ENCODE measurements around the gene PREP.

The PREP gene

DNA sequence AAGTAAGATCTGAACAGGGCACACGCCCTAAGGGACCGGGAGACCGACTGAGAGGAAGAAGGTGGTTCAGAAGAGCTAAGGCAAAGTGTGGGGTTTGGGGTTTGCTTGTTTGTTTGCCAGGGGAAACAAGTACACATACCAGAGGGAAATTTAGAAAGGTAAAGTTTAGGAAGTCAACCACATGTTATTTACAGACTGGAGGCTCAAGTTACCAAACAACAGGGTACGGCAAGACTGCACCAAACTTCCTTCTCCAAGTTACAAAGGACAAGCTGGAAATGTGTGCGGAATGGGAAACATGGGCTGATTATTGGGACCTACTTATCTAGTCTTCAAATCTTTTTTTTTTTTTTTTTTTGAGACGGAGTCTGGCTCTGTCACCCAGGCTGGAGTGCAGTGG lies 11.2 kb downstream of the PREP start:
- no peak for DNase-seq

DNA sequence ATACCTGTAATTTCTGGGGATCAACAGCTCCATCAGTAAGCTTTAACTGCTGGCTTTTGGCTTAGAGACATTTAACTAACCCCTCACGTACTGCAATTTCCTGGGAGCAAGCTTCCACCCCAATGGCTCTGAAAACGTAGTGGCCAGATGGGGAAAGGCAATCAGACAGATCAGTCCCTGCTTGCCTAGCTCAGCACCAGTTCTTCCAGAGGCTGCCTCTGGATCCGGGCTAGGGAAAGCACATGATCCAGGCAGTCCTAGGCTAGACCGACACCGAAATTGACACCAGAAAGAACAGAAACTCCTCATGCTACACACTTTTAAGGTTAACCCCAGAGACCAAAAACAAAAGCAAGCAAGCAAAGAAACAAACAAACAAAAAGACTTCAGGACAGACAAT lies 13.3 kb downstream of the PREP start:
- DNase-seq, result no peak

DNA sequence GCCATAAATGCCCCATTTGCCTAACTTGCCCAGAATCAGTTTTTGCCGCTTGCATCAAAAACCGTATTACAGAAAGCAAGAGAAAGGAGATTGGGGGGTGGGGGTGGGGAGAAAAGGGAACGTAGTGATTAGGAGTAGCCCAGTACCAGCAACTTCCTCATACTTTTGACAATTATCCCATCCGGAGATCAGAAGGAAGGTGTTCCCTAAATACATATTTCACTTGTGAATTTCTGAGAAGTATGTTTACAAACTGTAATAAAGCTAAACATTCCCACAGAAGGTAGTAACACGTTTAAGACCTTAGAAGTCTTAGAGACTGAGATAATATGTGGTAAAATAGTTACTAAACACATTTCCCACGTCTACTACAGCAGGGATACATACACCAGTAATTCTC lies 14.5 kb downstream of the PREP start:
- no peak for DNase-seq

DNA sequence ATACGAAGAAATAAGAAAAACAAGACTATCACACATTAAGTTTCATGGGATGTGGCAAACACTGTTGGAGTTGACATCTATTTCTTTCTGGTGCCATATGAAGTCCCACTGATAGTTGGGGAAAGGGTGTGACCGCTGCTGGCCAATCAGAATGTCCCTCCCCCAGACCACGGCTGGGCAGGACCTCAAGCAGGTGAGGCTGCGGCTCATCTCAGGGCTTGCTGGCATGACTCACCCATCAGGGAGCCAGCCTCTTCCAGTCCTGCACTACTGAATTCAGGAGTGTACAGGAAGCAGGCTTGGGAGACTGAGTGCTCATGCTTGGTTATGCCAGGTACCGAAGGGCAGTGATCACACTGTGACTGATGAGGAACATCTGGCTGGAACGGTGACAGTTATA lies 18.9 kb downstream of the PREP start:
- no peak for DNase-seq

DNA sequence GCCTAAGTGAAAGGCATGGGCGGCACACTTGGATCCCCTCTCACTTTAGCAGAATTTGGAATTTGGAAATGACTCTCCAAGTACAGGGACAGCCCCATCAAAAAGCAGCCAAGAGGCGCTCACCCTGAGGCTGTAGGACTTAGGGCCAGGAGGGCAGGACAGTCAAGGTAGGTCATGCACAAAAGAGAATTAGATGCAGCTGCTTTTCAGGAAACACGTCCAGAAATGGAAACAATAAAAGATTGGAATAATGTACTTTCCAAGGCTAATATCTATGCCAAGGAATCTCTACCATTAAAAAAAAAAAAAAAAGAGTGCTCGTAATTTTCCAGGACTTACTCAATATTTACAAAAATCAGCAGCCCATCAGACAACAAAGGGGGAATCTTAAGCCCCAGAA lies 19.9 kb downstream of the PREP start:
- no peak for DNase-seq

DNA sequence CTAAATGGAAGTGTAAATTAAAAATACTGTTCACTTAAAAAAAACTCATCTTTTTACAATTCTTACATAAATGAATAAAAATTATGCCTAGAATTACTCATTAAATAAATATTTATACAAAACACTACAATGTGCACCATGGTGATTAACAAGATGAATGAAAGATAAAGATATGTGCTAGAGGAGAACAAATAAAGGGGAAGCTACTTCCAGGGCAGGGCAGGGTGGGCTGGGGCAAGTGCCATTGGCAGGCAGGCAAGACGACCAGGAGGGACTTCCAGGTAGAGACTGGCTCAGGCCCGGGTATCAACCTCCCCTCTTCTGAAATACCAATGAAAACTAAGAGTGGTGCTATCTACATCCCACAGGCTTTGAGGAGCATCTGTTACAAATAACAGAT lies 20.4 kb downstream of the PREP start:
- DNase-seq, result no peak

DNA sequence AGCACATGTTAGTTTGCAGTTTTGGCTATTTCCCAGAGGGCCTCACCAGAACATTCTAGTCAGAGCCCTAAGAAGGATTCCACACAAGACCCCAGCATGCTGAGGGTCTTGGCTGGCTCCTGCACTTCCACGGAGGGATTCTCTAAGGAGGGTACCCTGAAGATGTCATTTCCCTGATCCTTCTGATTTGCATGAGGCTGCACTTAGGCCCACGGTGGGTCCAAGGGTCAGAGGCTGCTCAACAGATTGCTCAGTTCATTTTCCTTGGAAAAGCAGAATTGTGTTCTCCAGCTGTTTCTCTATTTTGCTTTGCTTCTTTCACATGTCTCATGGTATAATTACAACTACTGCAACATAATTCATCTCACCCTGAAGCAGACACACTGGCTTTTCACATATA lies 22.2 kb downstream of the PREP start:
- DNase-seq, result no peak

DNA sequence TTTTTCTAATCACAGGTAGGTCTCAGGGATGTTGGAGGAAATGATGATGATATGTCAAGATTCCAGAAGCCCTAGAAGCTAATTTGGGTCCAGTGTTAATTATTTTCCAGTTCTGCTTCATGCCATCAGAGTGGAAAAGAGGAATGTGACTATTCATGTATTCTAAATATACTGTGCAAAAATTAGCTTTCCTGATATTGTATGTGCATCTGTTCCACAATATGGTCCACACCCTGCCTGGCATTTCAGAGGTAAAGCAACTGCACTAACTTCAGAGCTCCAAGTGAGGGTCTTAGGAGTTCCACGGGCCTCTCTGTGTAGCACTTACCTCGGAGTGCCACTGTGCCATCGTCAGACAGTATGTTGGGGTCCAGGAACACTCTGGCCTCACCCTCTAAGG lies 27.1 kb downstream of the PREP start:
- DNase-seq, result no peak

DNA sequence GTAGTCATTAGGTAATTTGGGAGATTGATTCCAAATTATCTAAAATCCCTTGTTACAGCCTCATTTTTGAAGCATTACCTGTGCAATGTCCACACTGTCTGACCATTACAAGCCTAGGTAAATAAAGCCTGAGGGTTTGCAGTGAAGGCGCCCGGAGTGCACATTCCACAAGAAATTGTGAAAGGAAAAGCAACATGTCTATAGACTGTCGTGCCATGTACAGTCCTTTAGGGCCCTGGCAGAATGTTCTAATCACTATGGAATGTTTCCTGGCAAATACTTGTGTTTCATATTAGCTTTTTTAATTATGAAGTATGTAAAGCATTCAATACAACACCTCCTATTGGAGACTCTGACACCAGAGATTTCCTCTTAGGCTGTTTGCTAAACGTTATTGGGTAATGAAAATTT lies 28.9 kb downstream of the PREP start:
- peak; percentile 63 for DNase-seq

DNA sequence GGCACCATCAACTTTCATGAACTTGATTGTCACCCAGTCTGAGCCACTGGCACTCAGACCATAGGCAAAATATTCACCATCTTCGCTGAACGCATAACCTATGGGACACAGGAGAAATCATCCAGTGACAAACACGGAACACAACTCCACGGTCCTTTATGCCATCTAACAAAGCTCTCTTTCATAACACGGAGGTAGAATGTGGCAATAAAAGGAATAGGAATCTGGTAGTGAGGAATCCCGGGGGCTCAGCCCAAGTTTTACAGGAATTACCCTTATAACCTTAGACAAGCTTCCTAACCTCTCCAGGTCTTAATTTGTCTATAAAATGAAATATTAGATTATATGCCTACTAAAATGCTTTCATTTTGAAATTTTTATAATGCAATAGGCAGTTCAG lies 29.4 kb downstream of the PREP start:
- DNase-seq, result no peak

DNA sequence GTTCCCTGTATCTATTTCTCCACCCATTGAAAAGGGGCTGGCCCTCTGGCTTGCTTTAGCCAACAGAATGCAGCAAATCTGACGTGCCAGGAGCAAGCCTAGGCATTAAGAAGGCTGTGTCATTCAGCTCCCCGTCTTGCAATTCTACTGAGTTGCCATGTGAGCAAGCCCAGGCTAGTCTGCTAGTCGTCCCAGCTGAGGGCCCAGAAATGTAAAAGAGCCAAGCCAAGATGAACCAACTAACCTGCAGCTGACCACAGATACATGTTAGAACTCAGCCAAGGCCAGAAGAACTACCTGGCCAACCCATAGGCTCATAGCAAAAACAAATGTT lies 30.1 kb downstream of the PREP start:
- DNase-seq, result no peak

DNA sequence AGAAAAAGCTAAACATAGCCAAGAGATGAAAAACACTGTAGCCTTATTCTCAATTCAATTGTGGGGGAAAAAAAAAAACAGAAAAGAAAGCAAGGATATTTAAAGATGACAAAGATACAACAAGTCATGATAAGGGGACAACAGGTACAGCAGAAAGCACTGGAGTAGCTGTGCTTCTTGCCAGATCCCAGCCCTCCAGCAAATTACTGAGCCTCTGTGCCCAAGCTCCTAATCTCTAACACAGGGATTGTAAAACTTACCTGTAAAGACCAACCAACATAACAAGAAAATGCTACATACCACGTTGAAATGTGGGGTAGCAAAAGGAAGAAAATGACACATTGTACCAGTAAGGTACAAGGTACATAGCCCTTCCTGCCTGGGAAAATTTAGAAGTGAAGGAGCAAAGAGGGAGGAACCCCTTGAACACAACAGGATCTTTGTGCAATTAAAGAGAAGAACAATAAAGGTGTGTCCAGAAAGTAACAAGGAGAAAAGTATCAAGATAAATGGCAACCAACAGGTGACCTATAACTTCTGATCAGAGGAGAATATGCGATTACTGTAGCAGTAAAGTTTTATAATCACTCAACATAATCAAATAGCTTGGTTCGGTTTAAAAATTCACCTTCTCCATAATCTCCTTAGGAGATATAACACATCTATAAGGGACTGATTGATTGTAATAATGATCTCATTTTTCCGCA lies 30.6 kb downstream of the PREP start:
- no peak for DNase-seq

DNA sequence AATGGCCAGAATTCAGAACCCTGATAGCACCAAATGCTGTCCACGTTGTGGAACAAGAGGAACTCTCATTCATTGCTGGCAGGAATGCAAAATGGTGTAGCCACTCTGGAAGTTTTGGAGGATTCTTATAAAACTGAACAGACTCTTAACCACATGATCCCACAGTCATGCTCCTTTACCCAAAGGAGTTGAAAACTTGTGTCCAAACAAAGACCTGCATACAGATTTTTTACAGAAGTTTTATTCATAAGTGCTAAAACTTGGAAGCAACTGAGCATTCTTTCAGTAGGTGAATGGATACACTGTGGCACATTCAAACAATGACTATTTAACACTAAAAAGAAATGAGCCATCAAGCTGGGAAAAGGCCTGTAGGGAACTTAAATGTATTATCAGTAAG lies 32.5 kb downstream of the PREP start:
- DNase-seq, result no peak

DNA sequence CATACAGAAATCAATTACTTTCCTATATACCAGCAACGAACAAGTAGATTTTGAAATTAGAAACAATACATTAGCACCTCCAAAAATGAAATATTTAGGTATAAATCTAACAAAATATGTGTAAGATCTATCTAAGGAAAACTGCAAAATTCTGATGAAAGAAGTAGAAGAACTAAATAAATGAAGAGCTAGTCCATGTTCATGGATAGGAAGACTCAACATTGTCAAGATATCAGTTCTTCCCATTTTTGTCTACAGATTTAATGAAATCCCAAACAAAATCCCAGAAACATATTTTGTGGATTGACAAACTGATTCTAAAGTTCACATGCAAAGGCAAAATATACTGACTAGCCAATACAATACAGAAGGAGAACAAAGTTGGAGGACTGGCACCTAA lies 33.7 kb downstream of the PREP start:
- no peak for DNase-seq

DNA sequence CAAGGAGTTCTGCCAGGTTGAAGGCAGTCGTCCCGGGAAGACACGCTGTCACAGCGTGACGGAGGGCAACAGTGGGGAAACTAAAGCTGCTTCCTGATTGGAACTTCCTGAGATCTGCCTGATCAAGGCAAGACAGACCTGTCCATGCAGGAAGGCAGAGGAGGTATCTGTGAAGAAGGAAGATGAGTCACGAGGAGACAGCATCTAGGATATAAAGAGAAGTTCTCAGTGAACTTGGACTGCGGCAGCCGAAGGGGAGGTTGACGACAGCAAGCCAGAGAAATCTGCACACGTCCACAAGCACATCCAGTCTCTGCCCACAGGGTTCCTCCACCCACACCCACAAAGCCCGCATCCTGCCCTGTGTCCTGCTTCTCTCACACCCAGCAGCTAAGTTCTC lies 38.6 kb downstream of the PREP start:
- no peak for DNase-seq

DNA sequence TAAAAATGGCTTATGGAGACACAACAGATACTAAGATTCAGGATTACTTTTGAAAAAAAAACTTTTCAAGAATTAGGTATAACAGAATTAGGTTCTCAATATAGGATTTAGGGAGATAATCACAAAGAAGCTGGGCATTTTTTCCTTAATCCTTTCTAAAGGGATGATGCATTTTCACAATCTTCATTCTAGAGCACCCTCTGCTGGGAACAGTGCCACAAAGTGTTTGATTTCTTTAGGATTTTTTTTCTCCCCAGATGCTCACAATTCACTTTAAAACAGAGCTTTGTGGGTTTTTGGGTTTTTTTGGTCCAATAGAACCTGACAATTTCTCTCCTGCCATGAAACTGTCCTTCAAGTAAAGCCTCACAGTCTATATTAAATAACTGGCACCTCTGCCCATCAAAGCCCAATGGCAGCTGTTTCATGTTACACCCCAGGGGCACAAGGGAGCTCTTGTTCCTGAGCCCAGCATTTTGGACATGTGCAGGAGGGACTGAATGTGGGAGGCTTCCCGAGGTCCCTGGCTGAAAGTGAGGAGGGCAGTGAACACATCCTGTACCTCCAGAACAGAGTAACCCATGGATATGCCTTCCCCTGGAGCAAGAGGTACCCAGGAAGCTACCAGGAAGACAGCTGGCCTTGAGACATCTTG lies 39.7 kb downstream of the PREP start:
- DNase-seq, result peak; percentile 50

DNA sequence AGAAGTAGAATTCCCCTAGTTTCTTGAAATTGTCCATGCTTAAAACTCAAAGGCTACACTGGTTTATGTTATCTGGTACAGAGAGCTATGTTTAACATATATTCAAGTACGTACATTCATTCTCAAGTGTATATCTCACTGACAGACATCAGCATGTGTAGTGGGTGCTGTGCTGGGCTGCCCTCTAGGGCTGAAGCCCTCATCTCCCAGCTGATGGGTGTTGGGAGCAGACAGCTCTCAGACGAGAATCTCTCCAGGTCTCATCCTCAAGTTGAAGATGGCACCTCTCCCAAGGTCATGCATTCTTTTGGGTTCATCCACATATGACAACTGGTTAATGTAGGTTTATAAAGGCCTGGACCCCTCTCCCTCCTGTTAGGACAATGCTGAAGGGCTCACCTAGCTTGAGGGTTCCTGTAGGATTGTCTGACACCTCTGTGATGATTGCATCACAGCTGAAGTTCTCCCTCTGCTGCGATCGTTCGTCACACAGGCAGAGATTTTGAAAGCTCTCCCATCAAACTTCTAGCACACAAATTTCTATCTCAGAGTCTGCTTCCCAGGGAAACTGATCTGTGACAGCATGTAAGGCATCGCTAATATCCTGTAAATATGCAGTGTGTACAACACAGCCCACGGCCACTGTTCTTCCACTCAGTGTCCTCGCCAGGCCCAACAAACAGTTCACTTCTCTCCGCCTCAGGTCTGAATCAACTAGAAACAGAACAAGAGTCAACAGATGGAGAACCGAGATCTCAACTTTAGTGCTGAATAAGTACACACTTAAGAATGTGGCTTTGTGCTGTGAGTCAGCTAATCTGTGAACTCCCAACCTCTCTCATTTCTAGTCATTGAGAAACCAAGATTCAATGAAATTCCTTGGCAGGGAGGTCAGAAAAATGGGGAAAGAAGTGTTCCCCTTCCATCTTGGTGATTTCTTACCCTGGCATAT lies 43.2 kb downstream of the PREP start:
- DNase-seq, result peak; percentile 92

DNA sequence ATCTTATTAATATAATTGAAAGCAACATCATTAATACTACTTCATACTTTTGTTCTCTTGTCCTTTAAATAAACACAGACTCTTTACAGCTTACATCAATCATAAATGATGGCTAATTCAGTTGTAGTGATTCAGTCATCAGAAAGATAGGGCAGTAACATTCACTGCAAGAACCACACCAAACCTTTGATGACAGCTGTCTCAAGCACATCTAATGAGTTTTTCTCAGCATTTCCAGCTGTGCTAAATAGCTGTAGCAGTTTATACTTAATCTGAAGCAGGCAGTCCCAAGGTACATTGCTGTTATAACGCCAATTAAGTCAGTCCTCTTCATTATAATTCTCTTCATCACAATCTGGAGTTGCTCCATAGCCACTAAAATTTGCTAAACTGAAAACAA lies 45.7 kb downstream of the PREP start:
- no peak for DNase-seq

DNA sequence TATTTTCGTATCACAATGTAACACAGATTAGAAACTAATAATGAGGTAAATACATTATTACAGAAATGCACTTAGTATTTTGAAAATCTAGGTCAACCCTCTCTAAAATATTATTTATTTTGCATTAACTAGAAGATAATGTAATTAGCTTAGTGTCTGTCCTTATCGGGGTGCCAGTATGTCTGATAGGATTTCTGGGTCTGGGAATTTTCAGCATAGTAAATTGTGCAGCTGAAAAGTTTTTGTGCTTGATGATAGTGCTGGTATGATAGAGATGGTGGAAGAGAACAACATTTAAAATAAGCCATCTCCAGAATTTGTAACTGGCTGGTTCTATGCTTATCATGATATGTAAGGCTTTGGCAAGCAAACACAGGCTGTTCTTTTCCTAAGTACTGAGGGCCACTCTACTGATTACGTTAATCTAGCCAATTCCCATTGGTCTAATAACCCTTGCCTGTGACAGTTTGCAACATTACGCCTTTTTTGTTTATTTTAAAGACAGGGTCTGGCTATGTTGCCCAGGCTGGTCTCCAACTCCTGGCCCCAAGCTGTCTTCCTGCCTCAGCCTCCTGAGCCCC lies 50.8 kb downstream of the PREP start:
- no peak for DNase-seq

DNA sequence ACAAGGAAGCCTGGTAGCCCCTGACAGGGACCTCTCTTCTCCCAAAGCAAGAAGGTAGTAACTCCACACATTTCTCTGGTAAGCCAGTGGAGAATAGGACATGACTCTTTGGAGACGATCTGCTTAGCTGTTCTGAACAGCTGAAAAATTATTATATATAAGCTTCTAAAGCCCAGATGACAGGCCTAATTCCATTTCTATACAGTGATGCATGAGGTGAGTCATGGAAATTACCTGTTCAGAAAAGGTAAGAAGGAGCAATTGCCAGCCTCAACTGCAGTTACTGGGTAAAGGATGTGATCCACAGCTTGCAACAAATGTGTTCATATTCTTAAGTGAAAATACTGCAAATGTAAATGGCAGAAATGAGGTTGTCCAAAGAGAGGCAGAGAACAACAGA lies 54.0 kb downstream of the PREP start:
- no peak for DNase-seq

DNA sequence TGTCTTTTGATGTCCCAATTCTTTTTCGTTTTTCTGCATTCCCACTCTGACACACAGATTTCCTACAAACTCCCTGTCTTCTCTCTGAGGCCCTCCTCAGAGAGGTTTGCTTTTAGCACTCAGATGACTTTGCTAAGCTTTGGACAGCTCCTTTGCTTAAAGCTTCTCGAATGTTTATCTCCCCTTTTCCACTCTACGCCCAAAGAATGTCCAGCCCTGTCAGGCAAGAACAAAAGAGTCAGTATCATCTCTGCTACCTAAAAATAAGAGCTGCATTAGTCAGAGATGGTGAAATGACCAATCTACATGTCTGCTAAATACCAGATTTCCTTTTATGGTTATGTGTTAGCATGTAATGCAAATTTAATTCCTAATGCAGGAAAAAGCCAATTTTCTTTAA lies 56.8 kb downstream of the PREP start:
- peak; percentile 87 for DNase-seq

DNA sequence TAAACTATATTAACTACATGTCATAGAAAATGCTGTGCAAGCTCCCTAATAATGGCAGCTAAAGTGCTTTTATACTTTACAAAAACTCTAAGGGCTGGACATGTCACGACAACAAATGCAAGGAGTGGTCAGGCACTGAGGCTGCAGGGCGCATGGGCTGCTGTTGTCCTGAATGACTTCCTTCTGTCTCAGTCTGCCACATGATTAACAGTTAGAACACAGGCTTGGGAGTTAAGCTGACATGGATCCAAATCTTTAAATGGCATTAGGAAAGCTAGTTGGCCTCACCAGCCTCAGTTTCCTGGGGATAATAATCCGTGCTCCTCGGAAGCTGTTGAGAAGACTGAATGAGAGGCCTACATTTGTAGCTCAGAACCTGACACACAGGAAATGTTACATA lies 57.4 kb downstream of the PREP start:
- DNase-seq, result no peak

DNA sequence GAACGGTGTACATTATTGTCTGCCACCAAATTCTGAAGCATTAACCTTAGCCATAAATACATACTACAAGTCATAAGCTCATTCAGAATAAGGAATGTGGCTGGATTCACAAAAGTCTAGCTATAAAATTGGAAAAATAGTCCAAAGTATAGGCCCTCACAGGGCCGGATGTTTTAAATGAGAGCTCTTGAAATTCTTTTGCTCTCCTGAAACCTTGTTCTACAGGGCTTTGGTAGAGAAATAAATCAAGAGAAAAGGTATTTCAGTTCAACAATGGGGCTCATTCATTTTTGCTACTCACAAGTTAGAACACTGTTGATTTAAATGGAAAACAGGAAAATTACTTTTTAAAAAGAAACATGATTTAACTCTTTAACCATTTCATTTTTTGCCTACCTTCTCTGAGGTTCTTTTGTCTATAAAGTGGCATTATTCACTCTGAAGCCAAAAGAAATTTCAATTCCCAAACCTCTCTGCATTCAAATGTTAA lies 58.0 kb downstream of the PREP start:
- no peak for DNase-seq

All from fibroblast of upper back skin (primary cell).